Measurements from ENCODE around the gene USP4.

DNA sequence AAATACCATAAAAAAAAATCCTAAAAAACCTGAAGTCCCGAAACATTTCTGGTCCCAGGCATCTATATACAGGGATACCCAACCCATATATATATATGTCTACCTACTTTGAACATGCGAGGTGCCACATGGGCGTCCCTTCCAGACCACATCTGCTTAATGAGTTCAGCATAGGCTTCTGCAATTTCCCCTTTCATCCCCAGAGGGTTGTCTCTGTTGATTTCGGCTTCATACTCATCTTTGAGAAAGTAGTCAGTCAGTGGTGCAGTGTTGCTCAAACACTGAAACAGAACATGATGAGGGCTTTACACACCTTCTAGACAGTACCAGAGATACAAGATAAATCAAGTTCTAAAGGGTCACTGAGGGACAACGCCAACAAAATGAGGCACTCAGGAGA lies 34.2 kb downstream of the USP4 start:
- TF ChIP-seq, protein P1, sequence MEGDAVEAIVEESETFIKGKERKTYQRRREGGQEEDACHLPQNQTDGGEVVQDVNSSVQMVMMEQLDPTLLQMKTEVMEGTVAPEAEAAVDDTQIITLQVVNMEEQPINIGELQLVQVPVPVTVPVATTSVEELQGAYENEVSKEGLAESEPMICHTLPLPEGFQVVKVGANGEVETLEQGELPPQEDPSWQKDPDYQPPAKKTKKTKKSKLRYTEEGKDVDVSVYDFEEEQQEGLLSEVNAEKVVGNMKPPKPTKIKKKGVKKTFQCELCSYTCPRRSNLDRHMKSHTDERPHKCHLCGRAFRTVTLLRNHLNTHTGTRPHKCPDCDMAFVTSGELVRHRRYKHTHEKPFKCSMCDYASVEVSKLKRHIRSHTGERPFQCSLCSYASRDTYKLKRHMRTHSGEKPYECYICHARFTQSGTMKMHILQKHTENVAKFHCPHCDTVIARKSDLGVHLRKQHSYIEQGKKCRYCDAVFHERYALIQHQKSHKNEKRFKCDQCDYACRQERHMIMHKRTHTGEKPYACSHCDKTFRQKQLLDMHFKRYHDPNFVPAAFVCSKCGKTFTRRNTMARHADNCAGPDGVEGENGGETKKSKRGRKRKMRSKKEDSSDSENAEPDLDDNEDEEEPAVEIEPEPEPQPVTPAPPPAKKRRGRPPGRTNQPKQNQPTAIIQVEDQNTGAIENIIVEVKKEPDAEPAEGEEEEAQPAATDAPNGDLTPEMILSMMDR (IDR thresholded peaks at IDR 0.05) = no peak
- TF ChIP-seq POLR2A (IDR thresholded peaks at IDR 0.05) = no peak

Data from lower leg skin (tissue), 3 donors.